Muscle layer of colon (tissue), 2 donors: ENCODE results near the gene DLGAP1.
"Not testable (repeated sequence)": the region's sequence is repeated elsewhere in the genome, so short reads cannot be mapped to it uniquely, and the experiment has no call there.

Source experiments
- H3K27ac ChIP-seq: one replicate; pipeline ENCODE4 v1.7.0; 2013; ENCODE audit warnings: low read depth, mild to moderate bottlenecking, low read length, moderate library complexity
- H3K27me3 ChIP-seq, 2 donors: one replicate each; pipeline ENCODE4 v1.7.0; 2013; ENCODE audit warnings: low read length in 2 of 2, mild to moderate bottlenecking in 2 of 2; ENCODE audit not compliant: insufficient read depth in 2 of 2, control insufficient read depth in 1 of 2
- H3K36me3 ChIP-seq: one replicate; pipeline ENCODE4 v1.7.0; 2013; ENCODE audit warnings: mild to moderate bottlenecking, low read length; ENCODE audit not compliant: insufficient read depth
- H3K4me1 ChIP-seq: one replicate; pipeline ENCODE4 v1.7.0; 2013; ENCODE audit warnings: mild to moderate bottlenecking, low read length; ENCODE audit not compliant: insufficient read depth
- H3K4me3 ChIP-seq, 2 donors: one replicate each; pipeline ENCODE4 v1.7.0; 2013; ENCODE audit warnings: low read length in 2 of 2, low read depth in 1 of 2, mild to moderate bottlenecking in 1 of 2, moderate library complexity in 1 of 2
- H3K9ac ChIP-seq: one replicate; pipeline ENCODE4 v1.7.0; 2013; ENCODE audit warnings: low read length
- H3K9me3 ChIP-seq: one replicate; pipeline ENCODE4 v1.7.0; 2013; ENCODE audit warnings: mild to moderate bottlenecking, low read length
- donor health status: abdominal sarcoma.
- donor health status: Adenocarcinoma of cecum.

DLGAP1 gene

GRCh38 chr18:4455113-4455811 lies at the start of gene DLGAP1:
TSS of gene DLGAP1 (minus strand) at chr18:4455307.
- Histone ChIP-seq H3K36me3 (no peaks in the 10 kb centered on the region), H3K9ac (no peak within 1 kb of the TSS), H3K4me1 (peaks cover 3% of the 10 kb centered on the region), H3K27me3 (peaks cover 0 to 18% of the 10 kb centered on the region in 2 donors), H3K4me3 (peak within 1 kb of the TSS; percentile 75 to 79), H3K9me3 (no peaks in the 10 kb centered on the region), H3K27ac (no peak within 1 kb of the TSS)

- not testable (repeated sequence) for H3K4me3 ChIP-seq, H3K9ac ChIP-seq, H3K27me3 ChIP-seq, H3K4me1 ChIP-seq, H3K36me3 ChIP-seq, H3K27ac ChIP-seq, H3K9me3 ChIP-seq
These were observed 39.7 kb upstream of the DLGAP1 start for GRCh38 chr18:4494703-4495284.

GRCh38 chr18:4468511-4468910 lies 13.4 kb upstream of the DLGAP1 start:
- Histone ChIP-seq H3K27ac (no peak overlapping the region), H3K36me3 (no peaks in the 10 kb centered on the region), H3K4me1 (no peaks in the 10 kb centered on the region), H3K9me3 (no peaks in the 10 kb centered on the region), H3K27me3 (no peaks in the 10 kb centered on the region), H3K9ac (no peak overlapping the region), H3K4me3 (no peak overlapping the region)

GRCh38 chr18:4454537-4455112 lies 482 bp downstream of the DLGAP1 start:
- H3K27me3 ChIP-seq: peaks cover 0 to 18% of the 10 kb centered on the region in 2 donors
- H3K4me1 ChIP-seq: peaks cover 6% of the 10 kb centered on the region
- peak overlapping the region; percentile 75 to 79 for H3K4me3 ChIP-seq
- no peaks in the 10 kb centered on the region for H3K9me3 ChIP-seq
- H3K27ac ChIP-seq: no peak overlapping the region
- H3K9ac ChIP-seq: no peak overlapping the region
- no peaks in the 10 kb centered on the region for H3K36me3 ChIP-seq

- Histone ChIP-seq H3K27ac (no peak overlapping the region), H3K4me3 (peak overlapping the region; percentile 75 to 79), H3K4me1 (peaks cover 10% of the 10 kb centered on the region), H3K27me3 (peaks cover 0 to 18% of the 10 kb centered on the region in 2 donors), H3K9me3 (no peaks in the 10 kb centered on the region), H3K36me3 (no peaks in the 10 kb centered on the region), H3K9ac (no peak overlapping the region)
These were observed 1.1 kb downstream of the DLGAP1 start for GRCh38 chr18:4453874-4454536.

GRCh38 chr18:4453567-4453873 lies 1.6 kb downstream of the DLGAP1 start:
- Histone ChIP-seq H3K9ac (no peak overlapping the region), H3K36me3 (no peaks in the 10 kb centered on the region), H3K27me3 (peaks cover 0 to 18% of the 10 kb centered on the region in 2 donors), H3K4me1 (peaks cover 10% of the 10 kb centered on the region), H3K4me3 (peak overlapping the region; percentile 75 to 79), H3K27ac (no peak overlapping the region), H3K9me3 (no peaks in the 10 kb centered on the region)

GRCh38 chr18:4450065-4450658 lies 4.9 kb downstream of the DLGAP1 start:
- Histone ChIP-seq H3K4me1 (peaks cover 7% of the 10 kb centered on the region), H3K4me3 (no peak overlapping the region), H3K36me3 (no peaks in the 10 kb centered on the region), H3K9ac (no peak overlapping the region), H3K9me3 (no peaks in the 10 kb centered on the region), H3K27ac (no peak overlapping the region), H3K27me3 (peaks cover 0 to 9% of the 10 kb centered on the region in 2 donors)

- Histone ChIP-seq H3K27ac (no peak overlapping the region), H3K9me3 (no peaks in the 10 kb centered on the region), H3K36me3 (no peaks in the 10 kb centered on the region), H3K9ac (no peak overlapping the region), H3K27me3 (no peaks in the 10 kb centered on the region), H3K4me3 (no peak overlapping the region), H3K4me1 (peaks cover 7% of the 10 kb centered on the region)
These were observed 9.2 kb downstream of the DLGAP1 start for GRCh38 chr18:4445902-4446301.

GRCh38 chr18:4444306-4444705 lies 10.8 kb downstream of the DLGAP1 start:
- no peak overlapping the region for H3K4me3 ChIP-seq
- H3K27me3 ChIP-seq: no peaks in the 10 kb centered on the region
- peaks cover 1% of the 10 kb centered on the region for H3K4me1 ChIP-seq
- no peak overlapping the region for H3K9ac ChIP-seq
- no peak overlapping the region for H3K27ac ChIP-seq
- no peaks in the 10 kb centered on the region for H3K36me3 ChIP-seq
- no peaks in the 10 kb centered on the region for H3K9me3 ChIP-seq

GRCh38 chr18:4441098-4441497 lies 14.0 kb downstream of the DLGAP1 start:
- Histone ChIP-seq H3K4me1 (peaks cover 7% of the 10 kb centered on the region), H3K27ac (no peak overlapping the region), H3K4me3 (no peak overlapping the region), H3K27me3 (no peaks in the 10 kb centered on the region), H3K9ac (no peak overlapping the region), H3K36me3 (no peaks in the 10 kb centered on the region), H3K9me3 (no peaks in the 10 kb centered on the region)

- no peaks in the 10 kb centered on the region for H3K9me3 ChIP-seq
- peaks cover 11% of the 10 kb centered on the region for H3K4me1 ChIP-seq
- H3K27ac ChIP-seq: no peak overlapping the region
- H3K36me3 ChIP-seq: no peaks in the 10 kb centered on the region
- H3K4me3 ChIP-seq: no peak overlapping the region
- H3K27me3 ChIP-seq: no peaks in the 10 kb centered on the region
- no peak overlapping the region for H3K9ac ChIP-seq
These were observed 16.2 kb downstream of the DLGAP1 start for GRCh38 chr18:4438938-4439337.
